Activated CD4-positive, alpha-beta T cell treated with anti-CD3 and anti-CD28 coated beads, Interleukin-2, amount 50 U/mL, for 24 hours (primary cell): ENCODE results near the gene TMEM167B.
"Not testable (repeated sequence)": the region's sequence is repeated elsewhere in the genome, so short reads cannot be mapped to it uniquely, and the experiment has no call there.

Experiments used
- DNase-seq, 2 donors: peaks; one replicate each; pipeline ENCODE4 v3.0.0-alpha.2; 2020; ENCODE audit warnings: low read depth in 1 of 2, low spot score in 1 of 2

TMEM167B gene

GRCh38 chr1:109090196-109091077 is at the start of gene TMEM167B:
TMEM167B (plus strand) TSS chr1:109090764; CDS start chr1:109090873, 109 bp downstream.
- DNase-seq = peak; percentile 68 to 85

GRCh38 chr1:109040989-109041620 is 49.5 kb upstream of the TMEM167B start:
- peak in 1 of 2 donors; percentile 7 for DNase-seq

GRCh38 chr1:109041621-109042468 is 48.7 kb upstream of the TMEM167B start, which contains the start of gene WDR47:
WDR47 (minus strand) TSS chr1:109042102; CDS start chr1:109023512, 18,590 bp downstream.
- peak; percentile 88 to 93 for DNase-seq

GRCh38 chr1:109045595-109045994 is 45.0 kb upstream of the TMEM167B start:
- DNase-seq = no peak

- no peak for DNase-seq
Observed at GRCh38 chr1:109046671-109047070, 43.9 kb upstream of the TMEM167B start.

- DNase-seq = no peak
Observed at GRCh38 chr1:109047339-109047738, 43.2 kb upstream of the TMEM167B start.

- DNase-seq = no peak
Observed at GRCh38 chr1:109048335-109048734, 42.2 kb upstream of the TMEM167B start.

GRCh38 chr1:109050228-109050995 is 40.2 kb upstream of the TMEM167B start:
- DNase-seq = no peak

- DNase-seq = not testable (repeated sequence)
Observed at GRCh38 chr1:109052145-109052544, 38.4 kb upstream of the TMEM167B start.

GRCh38 chr1:109056064-109056463 is 34.5 kb upstream of the TMEM167B start:
- no peak for DNase-seq

GRCh38 chr1:109059026-109059425 is 31.5 kb upstream of the TMEM167B start:
- DNase-seq = no peak

GRCh38 chr1:109060707-109061106 is 29.9 kb upstream of the TMEM167B start:
- no peak for DNase-seq

- DNase-seq = no peak
Observed at GRCh38 chr1:109061183-109061582, 29.4 kb upstream of the TMEM167B start.

- DNase-seq = no peak
Observed at GRCh38 chr1:109065137-109065536, 25.4 kb upstream of the TMEM167B start.

- DNase-seq = no peak
Observed at GRCh38 chr1:109067883-109068282, 22.7 kb upstream of the TMEM167B start.

GRCh38 chr1:109069294-109069693 is 21.3 kb upstream of the TMEM167B start:
- no peak for DNase-seq

- peak; percentile 64 to 81 for DNase-seq
Observed at GRCh38 chr1:109075531-109076490, 14.8 kb upstream of the TMEM167B start, which contains the start of gene TAF13. TAF13 (minus strand) TSS chr1:109076003; CDS start chr1:109075947, 56 bp downstream.

- DNase-seq = no peak
Observed at GRCh38 chr1:109078317-109078716, 12.2 kb upstream of the TMEM167B start.

GRCh38 chr1:109079240-109079622 is 11.3 kb upstream of the TMEM167B start:
- DNase-seq = no peak
